SK-N-SH treated with all-trans-retinoic acid at 6 μM for 48 hours (cell line): Measurements from ENCODE around the gene CC2D1B.

ENCODE experiments used
- ATAC-seq: fragments of 200-7000 bp; cut with Tn5 transposase; 3 replicates; pipeline ENCODE4 v1.9.1; 2020; ENCODE audit warnings: mild to moderate bottlenecking, moderate library complexity
- ARNTL ChIP-seq: fragments of 450-650 bp; formaldehyde crosslinking; IDR thresholded peaks from 2 replicates; pipeline ENCODE4 v1.5.0; 2020; ENCODE audit warnings: low read depth, mild to moderate bottlenecking, moderate library complexity, borderline replicate concordance
- CREB5 ChIP-seq: fragments of 250-450 bp; sonication (Bioruptor Pico); IDR thresholded peaks from 2 replicates; pipeline ENCODE4 v1.5.1; 2020; ENCODE audit warnings: low read depth, mild to moderate bottlenecking, moderate library complexity
- CSDC2 ChIP-seq: fragments of 250-450 bp; sonication (Bioruptor Pico); IDR thresholded peaks from 2 replicates; pipeline ENCODE4 v1.5.0; 2020; ENCODE audit warnings: mild to moderate bottlenecking, moderate library complexity
- CSRNP3 ChIP-seq: fragments of 250-450 bp; sonication (Bioruptor Pico); IDR thresholded peaks from 2 replicates; pipeline ENCODE4 v1.5.1; 2021; ENCODE audit warnings: mild to moderate bottlenecking, moderate library complexity
- ESRRG ChIP-seq: fragments of 250-450 bp; sonication (Bioruptor Pico); IDR thresholded peaks from 2 replicates; pipeline ENCODE4 v1.6.1; 2021; ENCODE audit warnings: mild to moderate bottlenecking
- GLIS3 ChIP-seq: fragments of 250-450 bp; sonication (Bioruptor Pico); IDR thresholded peaks from 2 replicates; pipeline ENCODE4 v1.5.0; 2020; ENCODE audit warnings: mild to moderate bottlenecking, moderate library complexity
- ISL1 ChIP-seq: fragments of 250-450 bp; sonication (Bioruptor Pico); IDR thresholded peaks from 2 replicates; pipeline ENCODE4 v2.1.2; 2022; ENCODE audit warnings: mild to moderate bottlenecking, moderate library complexity
- OSR1 ChIP-seq: fragments of 250-450 bp; sonication (Bioruptor Pico); IDR thresholded peaks from 2 replicates; pipeline ENCODE4 v1.8.0; 2022; ENCODE audit warnings: moderate library complexity, mild to moderate bottlenecking, inconsistent platforms
- PPARA ChIP-seq: fragments of 250-450 bp; sonication (Bioruptor Pico); IDR thresholded peaks from 2 replicates; pipeline ENCODE4 v1.5.0; 2020; ENCODE audit warnings: mild to moderate bottlenecking, borderline replicate concordance
- RARB ChIP-seq: fragments of 250-450 bp; sonication (Bioruptor Pico); IDR thresholded peaks from 2 replicates; pipeline ENCODE4 v1.8.0; 2021; ENCODE audit warnings: mild to moderate bottlenecking, moderate library complexity
- TCF4 ChIP-seq: fragments of 250-450 bp; sonication (Bioruptor Pico); IDR thresholded peaks from 2 replicates; pipeline ENCODE4 v1.8.0; 2021; ENCODE audit warnings: mild to moderate bottlenecking, moderate library complexity, borderline replicate concordance
- TSHZ2 ChIP-seq: fragments of 250-450 bp; sonication (Bioruptor Pico); IDR thresholded peaks from 2 replicates; pipeline ENCODE4 v1.5.0; 2020; ENCODE audit warnings: mild to moderate bottlenecking, moderate library complexity
- ZC3H10 ChIP-seq: fragments of 250-450 bp; sonication (Bioruptor Pico); IDR thresholded peaks from 2 replicates; pipeline ENCODE4 v1.5.1; 2021; ENCODE audit warnings: mild to moderate bottlenecking, moderate library complexity
- ZFP3 ChIP-seq: fragments of 250-450 bp; sonication (Bioruptor Pico); IDR thresholded peaks from 2 replicates; pipeline ENCODE4 v1.5.0; 2020; ENCODE audit warnings: mild to moderate bottlenecking, moderate library complexity
- ZFP30 ChIP-seq: fragments of 450-650 bp; formaldehyde crosslinking; IDR thresholded peaks from 2 replicates; pipeline ENCODE4 v1.5.0; 2022; ENCODE audit warnings: mild to moderate bottlenecking, moderate library complexity
- ZNF565 ChIP-seq: fragments of 450-650 bp; formaldehyde crosslinking; conservative IDR thresholded peaks from 2 replicates; pipeline ENCODE4 v1.5.0; 2020; ENCODE audit warnings: low read depth, mild to moderate bottlenecking, moderate library complexity
- ZNF70 ChIP-seq: fragments of 450-650 bp; formaldehyde crosslinking; IDR thresholded peaks from 2 replicates; pipeline ENCODE4 v1.5.0; 2020; ENCODE audit warnings: mild to moderate bottlenecking, moderate library complexity
- ZNF8 ChIP-seq: fragments of 450-650 bp; formaldehyde crosslinking; IDR thresholded peaks from 2 replicates; pipeline ENCODE4 v1.5.0; 2020; ENCODE audit warnings: mild to moderate bottlenecking, moderate library complexity
- TF ChIP-seq, protein P1 (sequence below): fragments of 250-450 bp; sonication (Bioruptor Pico); IDR thresholded peaks from 2 replicates; pipeline ENCODE4 v1.8.0; 2021; ENCODE audit warnings: low read depth, mild to moderate bottlenecking, moderate library complexity, borderline replicate concordance
- TF ChIP-seq, protein P2 (sequence below): fragments of 250-450 bp; sonication (Bioruptor Pico); IDR thresholded peaks from 2 replicates; pipeline ENCODE4 v1.8.0; 2020; ENCODE audit warnings: mild to moderate bottlenecking, moderate library complexity, borderline replicate concordance

Gene CC2D1B

DNA sequence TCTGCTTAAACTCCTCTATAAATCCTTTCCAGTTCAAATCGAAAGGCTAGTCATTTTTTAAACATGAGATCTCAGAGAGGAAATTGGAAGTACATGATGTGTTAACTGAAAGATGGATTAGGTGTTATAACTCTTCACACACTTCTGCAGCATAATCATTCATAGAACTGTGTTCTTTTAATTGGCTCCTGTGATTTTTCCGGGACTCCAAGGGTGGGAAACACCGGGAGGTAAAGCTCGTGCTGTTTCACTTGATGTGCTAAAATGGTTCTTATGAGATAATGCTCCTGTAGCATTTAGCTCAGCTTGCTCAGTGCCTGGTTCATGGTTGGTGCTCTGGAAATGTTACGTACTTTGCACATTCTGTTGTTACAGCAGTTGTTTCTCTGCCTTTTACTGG, 40.2 kb downstream of the CC2D1B start:
- TF ChIP-seq ZC3H10 (CRISPR knock-in tag) (no peak), OSR1 (CRISPR knock-in tag) (no peak), CSDC2 (no peak), PPARA (CRISPR knock-in tag) (no peak)

DNA sequence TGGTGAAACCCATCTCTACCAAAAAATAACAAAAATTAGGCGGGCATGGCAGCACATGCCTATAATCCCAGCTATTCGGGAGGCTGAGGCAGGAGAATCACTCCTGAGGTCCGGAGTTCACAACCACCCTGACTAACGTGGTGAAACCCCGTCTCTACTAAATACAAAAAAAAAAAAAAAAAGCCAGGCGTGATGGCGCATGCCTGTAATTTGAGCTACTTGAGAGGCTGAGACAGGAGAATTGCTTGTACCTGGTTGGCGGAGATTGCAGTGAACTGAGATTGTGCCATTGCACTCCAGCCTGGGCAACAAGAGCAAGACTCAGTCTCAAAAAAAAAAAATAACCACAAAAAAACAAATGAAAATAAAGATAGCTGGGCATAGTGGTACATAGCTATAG, 42.3 kb downstream of the CC2D1B start:
- ATAC-seq: no peak
- TF ChIP-seq ZFP3 (CRISPR knock-in tag) (no peak), RARB (no peak), ZNF70 (CRISPR knock-in tag) (no peak), ZFP30 (CRISPR knock-in tag) (no peak), CREB5 (no peak)

More for the DNA sequence above, 40.2 kb downstream of the CC2D1B start:
- ATAC-seq: no peak

DNA sequence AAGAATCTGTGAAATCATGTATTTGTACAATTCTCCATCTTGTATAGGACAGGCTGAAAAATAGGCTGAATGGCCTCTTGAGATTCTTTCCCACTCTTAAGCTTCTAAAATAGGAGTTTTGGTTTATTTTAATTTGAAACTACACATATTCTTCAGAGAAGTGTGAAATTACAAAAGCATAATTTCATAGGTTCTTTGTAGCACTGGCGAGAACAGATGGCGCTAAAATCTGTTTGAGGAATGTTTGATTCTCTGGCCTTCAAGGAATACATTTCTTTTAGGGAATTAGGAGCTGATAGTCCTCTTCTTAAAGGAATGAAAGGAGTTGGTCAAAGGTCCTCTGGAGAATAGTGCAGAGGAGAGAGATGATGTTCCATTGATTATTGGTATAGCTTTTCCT, 44.9 kb downstream of the CC2D1B start:
- no peak for ATAC-seq

DNA sequence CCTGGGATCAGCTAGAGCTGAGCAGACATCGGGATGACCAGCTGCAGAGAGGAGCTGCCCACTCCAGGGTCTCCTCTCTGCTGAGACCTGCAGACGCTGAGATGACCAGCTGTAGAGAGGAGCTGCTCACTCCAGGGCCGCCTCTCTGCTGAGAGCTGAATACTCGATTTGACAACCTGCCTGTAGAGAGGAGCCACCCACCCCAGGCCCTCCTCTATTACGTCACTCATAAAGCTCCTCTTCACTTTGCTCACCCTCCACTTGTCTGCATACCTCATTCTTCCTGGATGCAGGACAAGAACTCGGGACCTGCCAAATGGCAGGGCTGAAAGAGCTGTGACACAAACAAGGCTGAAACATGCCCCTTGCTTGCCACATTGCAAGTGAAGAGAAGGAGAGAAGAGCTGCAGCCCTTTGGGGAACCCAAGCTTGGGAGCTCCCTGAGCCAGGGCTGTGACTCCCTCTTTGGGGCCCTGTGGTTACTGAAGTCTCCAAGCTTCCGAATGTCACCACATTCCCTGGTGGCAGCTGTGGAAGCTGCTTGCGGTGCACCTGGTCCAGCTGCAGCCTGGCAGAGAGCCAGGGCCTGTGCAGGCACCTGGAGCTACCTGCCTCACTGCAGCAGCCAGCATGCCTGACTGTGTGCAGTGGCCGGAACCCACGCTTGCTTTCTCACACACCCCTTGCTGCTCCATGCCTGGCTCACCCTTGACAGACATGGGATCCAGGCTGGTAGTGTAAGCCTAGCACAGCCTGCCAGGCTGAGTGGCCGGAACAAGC, 59.6 kb downstream of the CC2D1B start:
- no peak for ATAC-seq
- no peak for TF ChIP-seq CREB5
- TF ChIP-seq ARNTL (CRISPR knock-in tag): no peak
- no peak for TF ChIP-seq ZNF8 (CRISPR knock-in tag)
- TF ChIP-seq ISL1: no peak
- TF ChIP-seq, protein P1, sequence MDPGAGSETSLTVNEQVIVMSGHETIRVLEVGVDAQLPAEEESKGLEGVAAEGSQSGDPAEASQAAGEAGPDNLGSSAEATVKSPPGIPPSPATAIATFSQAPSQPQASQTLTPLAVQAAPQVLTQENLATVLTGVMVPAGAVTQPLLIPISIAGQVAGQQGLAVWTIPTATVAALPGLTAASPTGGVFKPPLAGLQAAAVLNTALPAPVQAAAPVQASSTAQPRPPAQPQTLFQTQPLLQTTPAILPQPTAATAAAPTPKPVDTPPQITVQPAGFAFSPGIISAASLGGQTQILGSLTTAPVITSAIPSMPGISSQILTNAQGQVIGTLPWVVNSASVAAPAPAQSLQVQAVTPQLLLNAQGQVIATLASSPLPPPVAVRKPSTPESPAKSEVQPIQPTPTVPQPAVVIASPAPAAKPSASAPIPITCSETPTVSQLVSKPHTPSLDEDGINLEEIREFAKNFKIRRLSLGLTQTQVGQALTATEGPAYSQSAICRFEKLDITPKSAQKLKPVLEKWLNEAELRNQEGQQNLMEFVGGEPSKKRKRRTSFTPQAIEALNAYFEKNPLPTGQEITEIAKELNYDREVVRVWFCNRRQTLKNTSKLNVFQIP (CRISPR knock-in tag): no peak
- no peak for TF ChIP-seq ZC3H10 (CRISPR knock-in tag)
- no peak for TF ChIP-seq ZNF70 (CRISPR knock-in tag)
- TF ChIP-seq TSHZ2 (CRISPR knock-in tag): no peak
- no peak for TF ChIP-seq CSRNP3 (CRISPR knock-in tag)
- TF ChIP-seq ESRRG (CRISPR knock-in tag): no peak
- no peak for TF ChIP-seq GLIS3
- TF ChIP-seq, protein P2, sequence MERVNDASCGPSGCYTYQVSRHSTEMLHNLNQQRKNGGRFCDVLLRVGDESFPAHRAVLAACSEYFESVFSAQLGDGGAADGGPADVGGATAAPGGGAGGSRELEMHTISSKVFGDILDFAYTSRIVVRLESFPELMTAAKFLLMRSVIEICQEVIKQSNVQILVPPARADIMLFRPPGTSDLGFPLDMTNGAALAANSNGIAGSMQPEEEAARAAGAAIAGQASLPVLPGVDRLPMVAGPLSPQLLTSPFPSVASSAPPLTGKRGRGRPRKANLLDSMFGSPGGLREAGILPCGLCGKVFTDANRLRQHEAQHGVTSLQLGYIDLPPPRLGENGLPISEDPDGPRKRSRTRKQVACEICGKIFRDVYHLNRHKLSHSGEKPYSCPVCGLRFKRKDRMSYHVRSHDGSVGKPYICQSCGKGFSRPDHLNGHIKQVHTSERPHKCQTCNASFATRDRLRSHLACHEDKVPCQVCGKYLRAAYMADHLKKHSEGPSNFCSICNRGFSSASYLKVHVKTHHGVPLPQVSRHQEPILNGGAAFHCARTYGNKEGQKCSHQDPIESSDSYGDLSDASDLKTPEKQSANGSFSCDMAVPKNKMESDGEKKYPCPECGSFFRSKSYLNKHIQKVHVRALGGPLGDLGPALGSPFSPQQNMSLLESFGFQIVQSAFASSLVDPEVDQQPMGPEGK (CRISPR knock-in tag): no peak

More for the DNA sequence above, 44.9 kb downstream of the CC2D1B start:
- TF ChIP-seq ZNF565 (CRISPR knock-in tag) (no peak), ZC3H10 (CRISPR knock-in tag) (no peak), TCF4 (no peak)
